LNCAP (cell line): ENCODE data around the gene TALDO1.

Experiments used
- TF ChIP-seq, protein P1 (sequence below): fragments of 450-650 bp; IDR thresholded peaks from 2 replicates; pipeline ENCODE4 v1.5.1; 2017; ENCODE audit warnings: mild to moderate bottlenecking

TALDO1 gene

DNA sequence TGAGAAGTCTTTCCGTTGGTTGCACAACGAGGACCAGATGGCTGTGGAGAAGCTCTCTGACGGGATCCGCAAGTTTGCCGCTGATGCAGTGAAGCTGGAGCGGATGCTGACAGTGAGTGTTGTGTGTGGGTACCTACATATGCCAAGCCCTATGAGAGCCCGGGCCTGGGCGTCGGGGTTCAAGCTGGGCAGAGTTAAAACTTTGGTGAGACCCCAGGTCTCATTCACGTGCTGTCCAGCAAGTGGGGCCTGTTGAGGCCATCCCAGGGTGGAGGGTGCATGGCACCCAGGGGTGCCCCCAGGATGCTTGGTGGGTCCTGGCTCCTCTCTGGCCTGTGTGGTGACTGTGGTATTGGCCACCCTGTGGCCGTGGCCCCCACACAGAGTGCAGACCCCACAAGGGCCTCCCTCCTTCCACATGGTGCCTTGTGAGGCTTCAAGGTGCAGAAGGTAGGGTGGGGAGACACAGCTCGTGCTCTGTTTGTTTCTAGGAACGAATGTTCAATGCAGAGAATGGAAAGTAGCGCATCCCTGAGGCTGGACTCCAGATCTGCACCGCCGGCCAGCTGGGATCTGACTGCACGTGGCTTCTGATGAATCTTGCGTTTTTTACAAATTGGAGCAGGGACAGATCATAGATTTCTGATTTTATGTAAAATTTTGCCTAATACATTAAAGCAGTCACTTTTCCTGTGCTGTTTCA lies 17.2 kb downstream of the TALDO1 start:
- TF ChIP-seq, protein P1, sequence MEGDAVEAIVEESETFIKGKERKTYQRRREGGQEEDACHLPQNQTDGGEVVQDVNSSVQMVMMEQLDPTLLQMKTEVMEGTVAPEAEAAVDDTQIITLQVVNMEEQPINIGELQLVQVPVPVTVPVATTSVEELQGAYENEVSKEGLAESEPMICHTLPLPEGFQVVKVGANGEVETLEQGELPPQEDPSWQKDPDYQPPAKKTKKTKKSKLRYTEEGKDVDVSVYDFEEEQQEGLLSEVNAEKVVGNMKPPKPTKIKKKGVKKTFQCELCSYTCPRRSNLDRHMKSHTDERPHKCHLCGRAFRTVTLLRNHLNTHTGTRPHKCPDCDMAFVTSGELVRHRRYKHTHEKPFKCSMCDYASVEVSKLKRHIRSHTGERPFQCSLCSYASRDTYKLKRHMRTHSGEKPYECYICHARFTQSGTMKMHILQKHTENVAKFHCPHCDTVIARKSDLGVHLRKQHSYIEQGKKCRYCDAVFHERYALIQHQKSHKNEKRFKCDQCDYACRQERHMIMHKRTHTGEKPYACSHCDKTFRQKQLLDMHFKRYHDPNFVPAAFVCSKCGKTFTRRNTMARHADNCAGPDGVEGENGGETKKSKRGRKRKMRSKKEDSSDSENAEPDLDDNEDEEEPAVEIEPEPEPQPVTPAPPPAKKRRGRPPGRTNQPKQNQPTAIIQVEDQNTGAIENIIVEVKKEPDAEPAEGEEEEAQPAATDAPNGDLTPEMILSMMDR = no peak

DNA sequence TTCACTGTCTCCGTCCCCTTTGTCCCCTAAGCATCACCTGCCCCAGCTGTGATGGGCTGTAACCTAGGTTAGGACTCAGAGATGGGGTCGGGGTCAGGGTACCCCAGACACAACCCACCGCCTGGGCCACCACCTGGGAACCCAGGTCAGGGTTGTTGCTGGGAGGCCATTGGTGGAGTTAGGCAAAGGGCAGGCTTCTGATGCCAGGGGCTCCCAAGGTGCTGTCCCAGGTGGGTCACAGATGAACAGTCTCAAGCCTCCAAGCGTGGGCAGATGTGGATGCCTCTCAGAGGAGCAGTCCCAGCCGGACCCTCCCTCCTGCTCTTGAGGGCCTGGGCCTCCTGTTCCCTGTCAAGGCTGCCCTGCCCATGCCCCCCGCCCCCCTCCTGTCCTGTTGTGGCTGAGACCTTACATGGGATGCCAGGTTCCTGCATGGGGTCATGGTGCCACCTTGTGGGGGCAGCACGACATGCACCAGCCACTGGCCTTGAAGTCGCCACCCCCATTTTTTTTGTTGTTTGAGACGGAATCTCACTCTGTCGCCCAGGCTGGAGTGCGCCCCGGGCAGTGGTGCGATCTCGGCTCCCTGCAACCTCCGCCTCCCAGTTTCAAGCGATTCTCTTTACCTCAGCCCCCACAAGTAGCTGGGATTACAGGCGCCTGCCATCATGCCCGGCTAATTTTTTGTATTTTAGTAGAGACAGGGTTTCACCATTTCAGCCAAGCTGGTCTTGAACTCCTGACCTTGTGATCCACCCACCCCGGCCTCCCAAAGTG lies 17.9 kb downstream of the TALDO1 start:
- TF ChIP-seq, protein P1 = peak; percentile 58

DNA sequence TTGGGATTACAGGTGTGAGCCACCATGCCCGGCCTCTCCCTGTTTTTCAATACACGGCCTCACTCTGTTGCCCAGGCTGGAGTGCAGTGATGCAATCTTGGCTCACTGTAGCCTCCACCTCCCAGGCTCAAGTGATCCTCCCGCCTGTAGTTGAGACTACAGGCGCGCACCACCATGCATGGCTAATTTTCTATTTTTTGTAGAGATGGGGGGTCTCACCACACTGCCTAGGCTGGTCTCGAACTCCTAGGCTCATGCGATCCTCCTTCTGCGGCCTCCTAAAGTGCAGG lies 18.5 kb downstream of the TALDO1 start:
- TF ChIP-seq, protein P1 = no peak

DNA sequence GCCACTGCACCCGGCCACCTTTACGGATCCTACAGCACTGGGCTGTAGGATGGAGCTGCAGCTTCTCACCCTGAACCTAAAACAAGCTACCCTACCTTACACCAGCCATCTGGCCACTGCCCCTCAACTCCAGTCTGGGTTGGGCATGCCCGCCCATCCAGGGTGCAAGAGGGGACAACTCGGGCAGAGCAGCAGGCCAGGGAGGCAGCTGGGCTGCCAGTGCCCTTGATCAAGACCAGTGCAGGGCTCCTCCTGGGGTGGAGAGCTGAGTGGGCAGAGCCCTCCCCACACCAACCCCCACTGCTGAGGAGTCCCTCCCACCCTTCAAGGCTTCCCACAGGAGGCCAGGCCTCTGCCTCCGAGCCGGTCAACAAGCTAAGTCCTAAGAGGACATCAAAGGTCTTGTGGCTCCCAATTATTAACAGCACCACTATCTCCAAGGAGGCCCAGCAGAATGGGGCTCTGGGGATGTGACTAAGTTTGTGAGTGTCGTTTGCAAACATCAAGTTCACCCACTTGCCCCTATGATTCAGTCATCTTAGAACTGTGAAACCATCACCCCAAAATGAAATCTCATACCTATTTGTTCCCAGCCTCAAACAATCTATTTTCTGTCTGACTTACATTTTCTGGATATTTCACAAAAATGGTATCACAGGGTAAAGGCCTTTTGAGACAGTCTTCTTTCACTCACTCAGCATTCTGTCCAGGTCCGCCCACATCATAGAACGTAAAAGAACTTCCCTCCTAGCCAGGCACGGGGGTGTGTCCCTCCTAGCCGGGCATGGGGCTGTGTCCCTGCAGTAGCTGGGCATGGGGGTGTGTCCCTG lies 19.1 kb downstream of the TALDO1 start:
- TF ChIP-seq, protein P1 = no peak

DNA sequence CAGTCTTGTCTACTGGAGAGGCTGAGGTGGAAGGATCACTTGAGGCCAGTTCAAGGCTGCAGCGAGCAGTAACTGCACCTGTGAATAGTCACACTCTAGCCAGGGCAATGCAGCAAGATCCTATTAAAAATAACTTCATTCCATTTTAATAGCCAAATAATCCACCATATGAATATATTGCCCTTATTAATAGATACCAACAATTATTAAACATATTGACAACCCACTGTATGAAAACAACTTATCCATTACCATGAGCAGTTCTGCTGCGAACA lies 19.6 kb downstream of the TALDO1 start:
- TF ChIP-seq, protein P1 = no peak

DNA sequence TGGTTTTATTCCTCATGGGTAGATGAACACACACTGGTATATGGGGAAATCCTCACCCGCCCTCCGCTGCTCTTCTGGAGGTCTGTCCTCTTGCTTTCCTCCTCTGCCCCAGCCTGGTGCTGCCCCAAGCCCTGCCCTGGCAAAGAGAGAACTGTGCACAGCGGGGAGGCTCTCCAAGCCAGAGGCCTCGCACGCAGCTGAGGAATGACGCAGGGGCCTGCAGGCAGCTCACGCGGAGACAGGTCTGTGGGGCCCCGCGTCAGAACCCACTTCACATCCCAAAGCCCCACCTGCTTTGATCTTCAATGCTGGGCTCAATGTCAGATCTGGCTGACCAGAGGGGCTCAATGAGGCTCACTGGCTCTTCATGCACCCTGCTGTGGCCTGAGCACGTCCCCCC lies 20.0 kb downstream of the TALDO1 start:
- TF ChIP-seq, protein P1 = no peak

DNA sequence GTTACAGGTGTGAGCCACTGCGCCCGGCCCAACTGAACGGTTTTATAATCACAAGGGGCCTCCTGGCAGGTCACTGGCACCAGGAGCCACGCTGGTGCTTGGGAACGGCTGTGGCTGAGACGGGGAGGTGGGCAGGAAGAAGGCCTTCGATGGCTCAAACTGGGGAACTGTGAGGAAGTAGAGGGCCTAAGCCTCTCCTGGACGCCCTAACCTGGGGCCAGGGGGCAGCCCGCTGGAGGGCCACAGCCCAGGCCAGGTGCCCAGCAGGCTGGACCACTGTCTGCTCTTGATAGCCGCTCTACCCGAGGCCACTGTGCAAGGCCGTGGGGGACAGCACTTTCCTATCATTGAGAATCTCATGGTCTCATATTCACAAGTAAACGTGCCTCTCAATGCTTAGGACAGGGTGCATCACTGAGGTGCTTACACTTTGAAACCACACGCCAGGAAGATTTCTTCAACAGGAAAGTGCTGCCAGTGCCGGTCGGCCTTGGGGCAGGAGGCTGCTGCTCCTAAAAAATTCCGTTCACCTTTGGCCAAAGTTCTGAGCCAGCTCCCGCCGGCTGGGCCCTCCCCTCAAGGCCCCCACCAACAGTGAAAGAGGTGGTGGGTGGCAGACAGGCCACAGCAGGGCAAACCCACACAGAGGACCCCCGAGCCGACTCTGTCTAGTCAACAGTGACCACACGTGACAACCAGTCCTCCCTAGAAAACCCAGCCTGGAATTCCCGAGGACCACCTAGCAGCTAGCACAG lies 22.8 kb downstream of the TALDO1 start:
- TF ChIP-seq, protein P1 = no peak
